OCI-LY7 (cell line): ENCODE data around the gene MAGED4.
"Not testable (repeated sequence)": the region's sequence is repeated elsewhere in the genome, so short reads cannot be mapped to it uniquely, and the experiment has no call there.

Experiments used
- CTCF ChIP-seq: fragments of 200-600 bp; sonication (generic); conservative IDR thresholded peaks from 2 replicates; pipeline ENCODE4 v1.5.1; 2014; ENCODE audit warnings: mild to moderate bottlenecking, antibody characterized with exemption, low read length, moderate library complexity, mixed read lengths
- EZH2phosphoT487 ChIP-seq: fragments of 200-600 bp; sonication (generic); IDR thresholded peaks from 2 replicates; pipeline ENCODE4 v1.6.1; 2018; ENCODE audit warnings: low read depth, borderline replicate concordance, mild to moderate bottlenecking, mixed run types, antibody characterized with exemption, low read length, moderate library complexity, mixed read lengths

GRCh38 chrX:52211405-52211804 lies 26.7 kb downstream of the MAGED4 start:
- not testable (repeated sequence) for TF ChIP-seq CTCF, EZH2phosphoT487
